ENCODE data around the gene SLC49A3.
"Not testable (repeated sequence)": the region's sequence is repeated elsewhere in the genome, so short reads cannot be mapped to it uniquely, and the experiment has no call there.

DNA sequence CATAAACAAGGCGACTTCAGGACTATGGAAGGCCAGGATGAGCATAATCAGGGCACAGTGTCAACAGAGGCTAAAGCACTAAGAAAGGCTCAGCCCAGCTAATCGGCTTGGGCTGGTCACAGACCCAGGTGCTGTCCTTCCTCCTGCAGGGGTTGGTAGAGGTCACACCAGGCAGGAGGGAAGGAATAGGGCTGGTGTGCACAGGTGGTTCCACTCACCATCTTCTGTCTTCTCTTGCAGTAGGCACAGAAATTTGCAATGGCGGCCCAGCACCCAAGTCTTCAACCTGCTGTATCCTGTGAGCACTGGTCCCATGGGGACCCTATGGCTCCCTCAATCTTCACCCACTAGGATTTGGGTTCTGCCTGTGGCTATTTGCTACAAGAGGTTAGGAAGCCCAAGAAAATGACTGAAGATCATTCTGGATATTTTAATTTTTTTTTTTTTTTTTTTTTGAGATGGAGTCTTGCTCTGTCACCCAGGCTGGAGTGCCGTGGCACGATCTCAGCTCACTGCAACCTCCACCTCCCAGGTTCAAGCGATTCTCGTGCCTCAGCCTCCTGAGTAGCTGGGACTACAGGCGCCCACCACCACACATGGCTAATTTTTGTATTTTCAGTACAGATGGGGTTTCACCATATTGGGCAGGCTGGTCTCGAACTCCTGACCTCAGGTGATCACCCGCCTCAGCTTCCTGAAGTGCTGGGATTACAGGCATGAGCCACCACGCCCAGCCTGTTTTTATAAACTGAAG, 19.0 kb downstream of the SLC49A3 start:
- TF ChIP-seq, protein P1, sequence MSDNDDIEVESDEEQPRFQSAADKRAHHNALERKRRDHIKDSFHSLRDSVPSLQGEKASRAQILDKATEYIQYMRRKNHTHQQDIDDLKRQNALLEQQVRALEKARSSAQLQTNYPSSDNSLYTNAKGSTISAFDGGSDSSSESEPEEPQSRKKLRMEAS (IDR thresholded peaks at IDR 0.05) = not testable (repeated sequence)
- TF ChIP-seq EP300 (IDR thresholded peaks at IDR 0.05; ENCODE audit: borderline replicate concordance in 1 of 2, low read depth in 2 of 2, low read length in 2 of 2); JUN (IDR thresholded peaks at IDR 0.05; ENCODE audit: low read depth, low read length): not testable (repeated sequence)

Measured in H1 (cell line).